Thymus (tissue), 11 donors: Measurements from ENCODE around the gene OSBPL10. TPM values are rescaled to one million over a fixed set of nuclear protein-coding genes. Genes with fewer than 3 reads are reported as not detected.
A peak's percentile ranks its signal among the peaks of the same experiment; 100 is the strongest.

Experiments used
- DNase-seq, 9 donors: peaks; one replicate each; pipeline ENCODE4 v3.0.0-alpha.2; 2013; ENCODE audit warnings: low spot score in 9 of 9, low read depth in 6 of 9, missing footprints in 1 of 9
- H3K27ac ChIP-seq, 2 donors: one replicate each; pipeline ENCODE4 v1.5.1; 2013; ENCODE audit warnings: control low read depth in 1 of 2, low read depth in 1 of 2, low read length in 1 of 2, mild to moderate bottlenecking in 1 of 2, moderate library complexity in 1 of 2
- H3K27me3 ChIP-seq, 2 donors: one replicate each; pipeline ENCODE4 v1.5.1; 2013; ENCODE audit warnings: low read length in 1 of 2; ENCODE audit not compliant: control insufficient read depth in 2 of 2, insufficient read depth in 1 of 2
- H3K36me3 ChIP-seq, 2 donors: one replicate each; pipeline ENCODE4 v1.5.1; 2013; ENCODE audit warnings: low read length in 1 of 2, mild to moderate bottlenecking in 1 of 2, moderate library complexity in 1 of 2; ENCODE audit not compliant: control insufficient read depth in 2 of 2, insufficient read depth in 2 of 2
- H3K4me1 ChIP-seq, 2 donors: one replicate each; pipeline ENCODE4 v1.5.1; 2013; ENCODE audit warnings: low read length in 2 of 2; ENCODE audit not compliant: control insufficient read depth in 2 of 2, insufficient read depth in 2 of 2
- H3K4me3 ChIP-seq, 2 donors: one replicate each; pipeline ENCODE4 v1.5.1; 2013; ENCODE audit warnings: low read length in 2 of 2, control low read depth in 1 of 2, mild to moderate bottlenecking in 1 of 2
- H3K9me3 ChIP-seq, 2 donors: one replicate each; pipeline ENCODE4 v1.5.1; 2013; ENCODE audit warnings: low read length in 1 of 2, mild to moderate bottlenecking in 1 of 2; ENCODE audit not compliant: control insufficient read depth in 2 of 2, insufficient read depth in 1 of 2
- WGBS: extraction: QIAGEN DNeasy Blood & Tissue Kit; methylation state at CpG from one replicate; pipeline ENCODE4 v1.1.7; 2013; 5-methylcytosine and 5-hydroxymethylcytosine counted together
- polyA plus RNA-seq: library from polyadenylated mRNA; stranded (reverse); fragments of 200-250 nt; gene quantifications from one replicate; pipeline ENCODE4 v1.2.3, GENCODE V29; 2013
- total RNA-seq: library from RNA; stranded (reverse); fragments of 120-200 nt; gene quantifications from one replicate; pipeline ENCODE4 v1.2.4, GENCODE V29; 2013
- donor health status: healthy.

The OSBPL10 gene
- total and polyA plus RNA-seq, 2 donors: 1.4 to 2.1 TPM

- Histone ChIP-seq H3K27ac (no peak overlapping the region), H3K4me3 (no peak overlapping the region), H3K27me3 (no peaks in the 10 kb centered on the region), H3K9me3 (no peaks in the 10 kb centered on the region), H3K36me3 (no peaks in the 10 kb centered on the region), H3K4me1 (no peaks in the 10 kb centered on the region)
- 77% methylated on average over 5 of the region's 5 CpGs for WGBS
- no peak for DNase-seq
These were observed 210.2 kb downstream of the OSBPL10 start for GRCh38 chr3:31770822-31771326.

GRCh38 chr3:31768479-31769125, 212.5 kb downstream of the OSBPL10 start:
- Histone ChIP-seq H3K36me3 (no peaks in the 10 kb centered on the region), H3K27ac (no peak overlapping the region), H3K4me1 (no peaks in the 10 kb centered on the region), H3K4me3 (no peak overlapping the region), H3K9me3 (no peaks in the 10 kb centered on the region), H3K27me3 (no peaks in the 10 kb centered on the region)
- 51% methylated on average over 6 of the region's 6 CpGs for WGBS
- DNase-seq: peak; percentile 11 to 81 (median 45)

GRCh38 chr3:31767920-31768319, 213.1 kb downstream of the OSBPL10 start:
- no peaks in the 10 kb centered on the region for H3K27me3 ChIP-seq
- no peak for DNase-seq
- H3K4me1 ChIP-seq: no peaks in the 10 kb centered on the region
- 98% methylated on average over 8 of the region's 8 CpGs for WGBS
- H3K36me3 ChIP-seq: no peaks in the 10 kb centered on the region
- H3K4me3 ChIP-seq: no peak overlapping the region
- no peaks in the 10 kb centered on the region for H3K9me3 ChIP-seq
- no peak overlapping the region for H3K27ac ChIP-seq

GRCh38 chr3:31766669-31767068, 214.4 kb downstream of the OSBPL10 start:
- Histone ChIP-seq H3K9me3 (no peaks in the 10 kb centered on the region), H3K27me3 (no peaks in the 10 kb centered on the region), H3K4me3 (no peak overlapping the region), H3K36me3 (no peaks in the 10 kb centered on the region), H3K27ac (no peak overlapping the region), H3K4me1 (peaks cover 0 to 2% of the 10 kb centered on the region in 2 donors)
- DNase-seq: no peak

DNA sequence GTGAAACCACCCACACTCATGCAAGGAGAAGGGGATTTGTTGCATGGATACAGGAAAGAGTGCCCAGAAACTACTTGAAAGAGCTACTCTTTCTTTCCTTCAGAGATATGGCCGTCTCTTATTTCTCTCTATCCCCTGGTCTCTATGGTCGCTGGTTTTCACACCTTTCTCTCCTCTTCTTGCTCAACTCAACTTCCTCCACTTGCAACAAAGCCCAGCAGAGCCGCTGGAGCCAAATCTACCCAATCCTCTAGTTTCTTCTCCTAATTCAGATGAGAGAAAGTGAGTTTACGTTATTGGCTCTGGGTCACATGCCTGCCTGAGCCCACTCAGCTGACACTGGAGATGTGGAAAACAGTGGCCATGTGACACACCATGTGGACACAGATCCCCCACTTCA, 215.2 kb downstream of the OSBPL10 start:
- 91% methylated on average over 4 of the region's 4 CpGs for WGBS
- Histone ChIP-seq H3K27ac (no peak overlapping the region), H3K4me1 (peaks cover 0 to 2% of the 10 kb centered on the region in 2 donors), H3K4me3 (no peak overlapping the region), H3K36me3 (no peaks in the 10 kb centered on the region), H3K9me3 (no peaks in the 10 kb centered on the region), H3K27me3 (no peaks in the 10 kb centered on the region)
- DNase-seq: no peak

DNA sequence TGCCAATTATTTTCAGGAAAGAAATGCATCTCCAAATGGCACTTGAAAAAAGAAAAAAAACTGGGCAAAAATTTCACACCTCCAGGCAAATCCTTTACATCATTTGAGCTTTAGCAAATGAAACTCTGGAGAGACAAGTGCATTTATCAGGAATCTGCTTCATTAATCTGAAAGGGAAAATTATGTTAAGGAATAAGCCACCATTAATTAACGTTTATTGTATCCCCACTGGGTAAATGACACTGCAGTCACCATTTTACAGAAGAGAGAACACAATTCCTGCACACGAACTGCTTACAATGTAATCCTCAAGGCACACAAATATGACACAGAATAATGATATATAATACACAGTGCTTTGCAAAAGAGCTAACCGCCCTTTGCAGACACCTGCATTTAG, 217.3 kb downstream of the OSBPL10 start:
- no peak overlapping the region for H3K4me3 ChIP-seq
- 48% methylated on average over 3 of the region's 3 CpGs for WGBS
- no peak overlapping the region for H3K27ac ChIP-seq
- H3K36me3 ChIP-seq: no peaks in the 10 kb centered on the region
- H3K4me1 ChIP-seq: peaks cover 0 to 2% of the 10 kb centered on the region in 2 donors
- DNase-seq: no peak
- no peaks in the 10 kb centered on the region for H3K27me3 ChIP-seq
- H3K9me3 ChIP-seq: no peaks in the 10 kb centered on the region

GRCh38 chr3:31762888-31763351, 218.1 kb downstream of the OSBPL10 start:
- no peaks in the 10 kb centered on the region for H3K27me3 ChIP-seq
- H3K27ac ChIP-seq: no peak overlapping the region
- H3K4me1 ChIP-seq: peaks cover 0 to 2% of the 10 kb centered on the region in 2 donors
- no peaks in the 10 kb centered on the region for H3K36me3 ChIP-seq
- no peak overlapping the region for H3K4me3 ChIP-seq
- 96% methylated on average over 5 of the region's 5 CpGs for WGBS
- H3K9me3 ChIP-seq: no peaks in the 10 kb centered on the region
- no peak for DNase-seq

GRCh38 chr3:31762097-31762764, 218.8 kb downstream of the OSBPL10 start:
- no peaks in the 10 kb centered on the region for H3K9me3 ChIP-seq
- no peaks in the 10 kb centered on the region for H3K36me3 ChIP-seq
- 95% methylated on average over 5 of the region's 5 CpGs for WGBS
- no peak for DNase-seq
- no peaks in the 10 kb centered on the region for H3K27me3 ChIP-seq
- H3K27ac ChIP-seq: no peak overlapping the region
- H3K4me3 ChIP-seq: no peak overlapping the region
- H3K4me1 ChIP-seq: peaks cover 0 to 2% of the 10 kb centered on the region in 2 donors

- Histone ChIP-seq H3K27ac (no peak overlapping the region), H3K36me3 (no peaks in the 10 kb centered on the region), H3K4me3 (no peak overlapping the region), H3K4me1 (peaks cover 2 to 6% of the 10 kb centered on the region in 2 donors), H3K27me3 (no peaks in the 10 kb centered on the region), H3K9me3 (no peaks in the 10 kb centered on the region)
- WGBS: 86% methylated on average over 6 of the region's 6 CpGs
- DNase-seq: no peak
These were observed 220.4 kb downstream of the OSBPL10 start for GRCh38 chr3:31760654-31761053.
